GM12878 (cell line): ENCODE data around the gene BCR. TPM values are rescaled to one million over a fixed set of nuclear protein-coding genes. Genes with fewer than 3 reads are reported as not detected.

Experiments
- ATAC-seq: fragments of 200-7000 bp; cut with Tn5 transposase; 3 replicates; pipeline ENCODE4 v1.9.1; 2020; ENCODE audit warnings: mild to moderate bottlenecking, moderate library complexity
- BruUV-seq: library from RNA; stranded (reverse); fragments of 400-500 nt; replicated peaks from 2 replicates; lab custom pipeline; 2021; lab: Mats Ljungman, UMichigan
- CTCF ChIA-PET: fragments of 300-600 bp; sonication (Branson Sonifier 250); formaldehyde crosslinking; extraction: SDS; loops from one replicate; lab custom pipeline; 2021; ENCODE audit warnings: inconsistent platforms; lab: Yijun Ruan, JAX
- POLR2A ChIA-PET: fragments of 350-600 bp; formaldehyde crosslinking; extraction: SDS; loops from one replicate; lab custom pipeline; 2021; ENCODE audit warnings: inconsistent platforms; lab: Charles Lee
- RAD21 ChIA-PET: fragments of 300-600 bp; sonication (Branson Sonifier 250); formaldehyde crosslinking; loops from one replicate; lab custom pipeline; 2023; ENCODE audit warnings: antibody characterized with exemption; ENCODE audit not compliant: unreplicated experiment; lab: Charles Lee
- SMC1A ChIA-PET: fragments of 300-600 bp; sonication (Branson Sonifier 250); formaldehyde crosslinking; loops from one replicate; lab custom pipeline; 2023; ENCODE audit not compliant: unreplicated experiment, uncharacterized antibody; lab: Charles Lee
- DNase-seq: peaks from one replicate; pipeline ENCODE4 v3.0.0-alpha.2; 2011; ENCODE audit warnings: low read depth, low spot score
- FAIRE-seq: peaks from 3 replicates; lab custom pipeline; 2011; peaks lifted over from hg19 to GRCh38; lab: Jason Lieb, UNC
- H2AFZ ChIP-seq: 2 replicates; pipeline ENCODE4 v1.6.0; 2011; ENCODE audit warnings: low read depth, low read length, control low read depth; ENCODE audit not compliant: control insufficient read depth
- H3K27ac ChIP-seq: 2 replicates; pipeline ENCODE4 v1.5.1; 2011; ENCODE audit warnings: control low read depth; ENCODE audit not compliant: control insufficient read depth, insufficient read depth
- H3K27me3 ChIP-seq, 2 experiments: replicated peaks in 1 of 2; 2 replicates each; pipeline versions ENCODE4 v1.6.0 to v1.6.1; 2011; ENCODE audit warnings: low read length in 1 of 2; ENCODE audit not compliant: control insufficient read depth in 2 of 2, insufficient read depth in 2 of 2
- H3K36me3 ChIP-seq, 2 experiments: 2 replicates each; pipeline ENCODE4 v1.5.1; 2011; ENCODE audit warnings: low read length in 1 of 2; ENCODE audit not compliant: control insufficient read depth in 2 of 2, insufficient read depth in 2 of 2
- H3K4me1 ChIP-seq: 2 replicates; pipeline ENCODE4 v1.6.1; 2011; ENCODE audit warnings: mild to moderate bottlenecking, low read length, moderate library complexity, mixed read lengths; ENCODE audit not compliant: control insufficient read depth, insufficient read depth
- H3K4me2 ChIP-seq: 2 replicates; pipeline ENCODE4 v1.6.0; 2011; ENCODE audit warnings: control low read depth; ENCODE audit not compliant: control insufficient read depth, insufficient read depth
- H3K4me3 ChIP-seq: fragments of 200-600 bp; sonication (generic); 2 replicates; pipeline ENCODE4 v1.5.1; 2016
- H3K79me2 ChIP-seq: 2 replicates; pipeline ENCODE4 v1.6.0; 2011; ENCODE audit warnings: low read length; ENCODE audit not compliant: control insufficient read depth, insufficient read depth
- H3K9ac ChIP-seq: 2 replicates; pipeline ENCODE4 v1.8.0; 2011; ENCODE audit warnings: low read length, control low read depth, mixed read lengths; ENCODE audit not compliant: control insufficient read depth, insufficient read depth
- H3K9me3 ChIP-seq: replicated peaks from 3 replicates; pipeline ENCODE4 v1.5.1; 2011; ENCODE audit warnings: mild to moderate bottlenecking, low read length; ENCODE audit not compliant: control insufficient read depth, insufficient read depth
- H4K20me1 ChIP-seq: 2 replicates; pipeline ENCODE4 v1.6.0; 2011; ENCODE audit not compliant: control insufficient read depth, insufficient read depth
- BCL11A ChIP-seq: IDR thresholded peaks from 2 replicates; pipeline ENCODE4 v1.6.1; 2011; ENCODE audit warnings: low read depth, low read length
- CBX5 ChIP-seq: sonication (generic); IDR thresholded peaks from 2 replicates; pipeline ENCODE4 v1.6.1; 2016; ENCODE audit warnings: low read depth, moderate library complexity, mild to moderate bottlenecking, inconsistent platforms
- HCFC1 ChIP-seq: fragments of 150-350 bp; IDR thresholded peaks from 2 replicates; pipeline ENCODE4 v1.6.1; 2014; ENCODE audit warnings: low read length
- HDAC6 ChIP-seq: fragments of 200-600 bp; sonication (generic); IDR thresholded peaks from one replicate; pipeline ENCODE4 v1.8.0; 2017; ENCODE audit warnings: antibody characterized with exemption; ENCODE audit not compliant: unreplicated experiment
- MYC ChIP-seq: IDR thresholded peaks from 2 replicates; pipeline ENCODE4 v1.6.1; 2011; ENCODE audit warnings: mild to moderate bottlenecking, low read length, moderate library complexity, inconsistent platforms; ENCODE audit not compliant: insufficient read depth, insufficient replicate concordance, insufficient read length, severe bottlenecking
- RAD21 ChIP-seq: IDR thresholded peaks from 2 replicates; pipeline ENCODE4 v1.6.1; 2011; ENCODE audit warnings: mild to moderate bottlenecking, low read depth, low read length, moderate library complexity; ENCODE audit not compliant: insufficient read depth
- RCOR1 ChIP-seq: conservative IDR thresholded peaks from 2 replicates; pipeline ENCODE4 v1.6.1; 2012; ENCODE audit warnings: low read depth, low read length, improper control_type of control experiment
- ZBTB11 ChIP-seq: fragments of 450-650 bp; formaldehyde crosslinking; IDR thresholded peaks from 2 replicates; pipeline ENCODE4 v1.5.0; 2022; ENCODE audit warnings: mild to moderate bottlenecking, missing genetic modification characterization
- ZSCAN29 ChIP-seq: fragments of 450-650 bp; IDR thresholded peaks from 2 replicates; pipeline ENCODE4 v1.6.1; 2017; ENCODE audit warnings: mild to moderate bottlenecking, moderate library complexity
- WGBS: methylation state at CpG from one replicate; pipeline ENCODE4 v1.1.6; 2016; ENCODE audit warnings: low lambda C conversion rate; ENCODE audit not compliant: insufficient replicate concordance, insufficient coverage; ENCODE audit errors: missing lambda C conversion rate; 5-methylcytosine and 5-hydroxymethylcytosine counted together
- in situ Hi-C: fragments of 300-500 bp; cut with MboI; formaldehyde crosslinking; loops from 9 replicates; pipeline ENCODE4 v1.14.3; 2018; ENCODE audit warnings: mixed read lengths
- intact Hi-C: fragments of 100-400 bp; cut with micrococcal nuclease; formaldehyde crosslinking; loops from one replicate; pipeline ENCODE4 v1.14.2; 2022; ENCODE audit not compliant: unreplicated experiment
- polyA plus RNA-seq, 11 experiments: library from polyadenylated mRNA; depleted of rRNA in 4 of 11; unstranded in 6 of 11; stranded (reverse) in 5 of 11; fragments of >200 nt; fragmentation: Nextera tagmentation in 4 of 11; fragmentation: Illumina TruSeq in 1 of 11; extraction: Ambion mirVana in 4 of 11; extraction: Trizol in 1 of 11; gene quantifications; 1 replicate in 1 of 11; 2 replicates in 10 of 11; pipeline versions ENCODE4 v1.2.1 to v1.2.3, GENCODE V29; 2011 to 2016; ENCODE audit warnings: inconsistent platforms in 2 of 11, missing spikeins in 2 of 11, low read depth in 1 of 11
- total RNA-seq, 4 experiments: library from RNA; depleted of rRNA in 3 of 4; stranded (reverse); fragments of >200 nt in 3 of 4; fragmentation: Illumina TruSeq in 1 of 4; extraction: Trizol in 1 of 4; gene quantifications; 2 replicates each; pipeline versions ENCODE4 v1.2.1 to v1.2.3, GENCODE V29; 2013 to 2021
- TF ChIP-seq, protein P1 (sequence below): fragments of 450-650 bp; conservative IDR thresholded peaks from 2 replicates; pipeline ENCODE4 v1.6.1; 2017; ENCODE audit warnings: mild to moderate bottlenecking, moderate library complexity

The BCR gene
- total and polyA plus RNA-seq, 10 of the 15 experiments (the other 5 are each of a cell fraction or from before 2014, with no cell fraction given) = 1.7 to 64.7 (median 18.4) TPM

GRCh38 chr22:23286296-23286695, 106.0 kb downstream of the BCR start:
- no peak for FAIRE-seq
- no peak overlapping the region for H3K27ac ChIP-seq
- H3K9ac ChIP-seq = no peak overlapping the region
- peaks cover 9 to 21% of the 10 kb centered on the region in 2 experiments; a peak in 3 of 4 replicates for H3K36me3 ChIP-seq
- no peak overlapping the region for H3K4me2 ChIP-seq
- no peaks in the 10 kb centered on the region for H3K79me2 ChIP-seq
- no peak for DNase-seq
- no peak overlapping the region for H3K4me3 ChIP-seq
- ATAC-seq = no peak
- H3K27me3 ChIP-seq = no peaks in the 10 kb centered on the region
- no peak for TF ChIP-seq RCOR1
- no peak for TF ChIP-seq HCFC1
- no peak for TF ChIP-seq CBX5
- no peak for TF ChIP-seq RAD21
- no peak for TF ChIP-seq MYC
- no peak for TF ChIP-seq ZSCAN29
- no peak for TF ChIP-seq ZBTB11 (CRISPR knock-in tag)
- TF ChIP-seq, protein P1, sequence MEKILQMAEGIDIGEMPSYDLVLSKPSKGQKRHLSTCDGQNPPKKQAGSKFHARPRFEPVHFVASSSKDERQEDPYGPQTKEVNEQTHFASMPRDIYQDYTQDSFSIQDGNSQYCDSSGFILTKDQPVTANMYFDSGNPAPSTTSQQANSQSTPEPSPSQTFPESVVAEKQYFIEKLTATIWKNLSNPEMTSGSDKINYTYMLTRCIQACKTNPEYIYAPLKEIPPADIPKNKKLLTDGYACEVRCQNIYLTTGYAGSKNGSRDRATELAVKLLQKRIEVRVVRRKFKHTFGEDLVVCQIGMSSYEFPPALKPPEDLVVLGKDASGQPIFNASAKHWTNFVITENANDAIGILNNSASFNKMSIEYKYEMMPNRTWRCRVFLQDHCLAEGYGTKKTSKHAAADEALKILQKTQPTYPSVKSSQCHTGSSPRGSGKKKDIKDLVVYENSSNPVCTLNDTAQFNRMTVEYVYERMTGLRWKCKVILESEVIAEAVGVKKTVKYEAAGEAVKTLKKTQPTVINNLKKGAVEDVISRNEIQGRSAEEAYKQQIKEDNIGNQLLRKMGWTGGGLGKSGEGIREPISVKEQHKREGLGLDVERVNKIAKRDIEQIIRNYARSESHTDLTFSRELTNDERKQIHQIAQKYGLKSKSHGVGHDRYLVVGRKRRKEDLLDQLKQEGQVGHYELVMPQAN = no peak
- no peak for TF ChIP-seq HDAC6
- TF ChIP-seq BCL11A = no peak
- BruUV-seq = no TSS peak
- no peaks in the 10 kb centered on the region for H4K20me1 ChIP-seq
- H3K4me1 ChIP-seq = peaks cover 6% of the 10 kb centered on the region
- H3K9me3 ChIP-seq = no peaks in the 10 kb centered on the region
- intact Hi-C loops = no loop called here
- ChIA-PET CTCF (interaction anchor here (3.1 kb wide), 1 partner anchor 108 kb away, joined by 13 read pairs; no protein-coding TSS in a partner anchor), POLR2A (no interaction called here), RAD21 (no interaction called here), SMC1A (interaction anchor here (0.6 kb wide), 1 partner anchor 140 kb away, joined by 3 read pairs; no protein-coding TSS in a partner anchor)
- in situ Hi-C loops = loop anchor here (25.0 kb wide), 1 partner anchor 474 kb away; no protein-coding TSS in a partner anchor
- no peak overlapping the region for H2AFZ ChIP-seq
- WGBS = 72% methylated on average over 2 of the region's 2 CpGs
